Astrocyte (in vitro differentiated cells and primary cell): ENCODE data around the gene TNRC6C. TPM values are rescaled to one million over a fixed set of nuclear protein-coding genes. Genes with fewer than 3 reads are reported as not detected.

Experiments
- DNase-seq: peaks from one replicate; pipeline ENCODE4 v3.0.0-alpha.2; 2010; ENCODE audit warnings: low read depth
- FAIRE-seq: peaks from 2 replicates; lab custom pipeline; 2011; peaks lifted over from hg19 to GRCh38; lab: Jason Lieb, UNC
- H2AFZ ChIP-seq: 2 replicates; pipeline ENCODE4 v1.6.0; 2012; ENCODE audit warnings: low read depth, low read length, inconsistent platforms
- H3K27ac ChIP-seq: 2 replicates; pipeline ENCODE4 v1.5.1; 2011; ENCODE audit warnings: low read depth, low read length, inconsistent platforms
- H3K27me3 ChIP-seq: 2 replicates; pipeline ENCODE4 v1.6.0; 2011; ENCODE audit warnings: low read length, inconsistent platforms; ENCODE audit not compliant: insufficient read depth
- H3K36me3 ChIP-seq: 2 replicates; pipeline ENCODE4 v1.5.1; 2011; ENCODE audit warnings: low read length, inconsistent platforms; ENCODE audit not compliant: insufficient read depth
- H3K4me1 ChIP-seq: 2 replicates; pipeline ENCODE4 v1.5.1; 2011; ENCODE audit warnings: low read length, inconsistent platforms; ENCODE audit not compliant: insufficient read depth
- H3K4me2 ChIP-seq: 2 replicates; pipeline ENCODE4 v1.6.0; 2012; ENCODE audit warnings: low read length, inconsistent platforms
- H3K4me3 ChIP-seq: 2 replicates; pipeline ENCODE4 v1.5.1; 2011; ENCODE audit warnings: low read depth, mild to moderate bottlenecking, low read length, inconsistent platforms; ENCODE audit not compliant: insufficient read depth
- H3K79me2 ChIP-seq: 2 replicates; pipeline ENCODE4 v1.6.0; 2012; ENCODE audit warnings: mild to moderate bottlenecking, low read length, inconsistent platforms; ENCODE audit not compliant: insufficient read depth
- H3K9ac ChIP-seq: 2 replicates; pipeline ENCODE4 v1.6.0; 2012; ENCODE audit warnings: mild to moderate bottlenecking, low read length, inconsistent platforms
- H3K9me3 ChIP-seq: 2 replicates; pipeline ENCODE4 v1.5.1; 2012; ENCODE audit warnings: low read depth, mild to moderate bottlenecking, low read length, inconsistent platforms; ENCODE audit not compliant: insufficient read depth
- H4K20me1 ChIP-seq: 2 replicates; pipeline ENCODE4 v1.6.0; 2012; ENCODE audit warnings: low read length, inconsistent platforms; ENCODE audit not compliant: insufficient read depth
- H3K27ac Mint-ChIP-seq: one replicate; pipeline ENCODE4 v1.8.0; 2021; ENCODE audit warnings: mild to moderate bottlenecking, mixed read lengths; ENCODE audit not compliant: unreplicated experiment
- H3K27me3 Mint-ChIP-seq: one replicate; pipeline ENCODE4 v1.8.0; 2021; ENCODE audit warnings: low read depth, mixed read lengths; ENCODE audit not compliant: unreplicated experiment
- H3K36me3 Mint-ChIP-seq: one replicate; pipeline ENCODE4 v1.8.0; 2021; ENCODE audit warnings: low read depth, mixed read lengths; ENCODE audit not compliant: unreplicated experiment
- H3K4me1 Mint-ChIP-seq: one replicate; pipeline ENCODE4 v1.8.0; 2021; ENCODE audit warnings: low read depth, mixed read lengths; ENCODE audit not compliant: unreplicated experiment
- H3K4me3 Mint-ChIP-seq: one replicate; pipeline ENCODE4 v1.8.0; 2021; ENCODE audit warnings: mild to moderate bottlenecking, moderate library complexity, mixed read lengths; ENCODE audit not compliant: unreplicated experiment
- H3K9me3 Mint-ChIP-seq: one replicate; pipeline ENCODE4 v1.8.0; 2021; ENCODE audit warnings: mild to moderate bottlenecking, mixed read lengths; ENCODE audit not compliant: unreplicated experiment
- CTCF ChIP-seq: IDR thresholded peaks from 2 replicates; pipeline ENCODE4 v1.5.1; 2011; ENCODE audit warnings: low read depth, mild to moderate bottlenecking, inconsistent platforms, low read length, moderate library complexity; ENCODE audit not compliant: insufficient read depth
- EZH2 ChIP-seq: IDR thresholded peaks from 2 replicates; pipeline ENCODE4 v1.6.1; 2012; ENCODE audit warnings: mild to moderate bottlenecking, low read length, inconsistent platforms; ENCODE audit not compliant: insufficient read depth
- total RNA-seq: library from RNA; stranded (reverse); gene quantifications from 2 replicates; pipeline ENCODE4 v1.2.1, GENCODE V29; 2021

The TNRC6C gene
- total RNA-seq, 1 donor from 2014 or later: 7.3 TPM

GRCh38 chr17:78141437-78142118 is 183.1 kb downstream of the TNRC6C start:
- Mint-ChIP-seq H3K27ac (no peak overlapping the region), H3K4me1 (peaks cover 15% of the 10 kb centered on the region), H3K9me3 (no peaks in the 10 kb centered on the region), H3K36me3 (no peaks in the 10 kb centered on the region), H3K4me3 (no peak overlapping the region), H3K27me3 (peaks cover 2% of the 10 kb centered on the region)
- peaks cover 10% of the 10 kb centered on the region for H3K4me1 ChIP-seq
- no peak overlapping the region for H3K4me2 ChIP-seq
- H2AFZ ChIP-seq: no peak overlapping the region
- no peak for DNase-seq
- H3K36me3 ChIP-seq: no peaks in the 10 kb centered on the region
- no peak overlapping the region for H3K4me3 ChIP-seq
- H3K9me3 ChIP-seq: no peaks in the 10 kb centered on the region
- no peaks in the 10 kb centered on the region for H3K79me2 ChIP-seq
- peak overlapping the region; percentile 3 for H3K9ac ChIP-seq
- H4K20me1 ChIP-seq: no peaks in the 10 kb centered on the region
- TF ChIP-seq EZH2: no peak
- TF ChIP-seq CTCF: no peak
- H3K27ac ChIP-seq: no peak overlapping the region
- no peak for FAIRE-seq
- no peaks in the 10 kb centered on the region for H3K27me3 ChIP-seq

- Histone ChIP-seq H3K9ac (no peak overlapping the region), H3K4me2 (no peak overlapping the region), H2AFZ (no peak overlapping the region), H4K20me1 (no peaks in the 10 kb centered on the region), H3K4me3 (no peak overlapping the region), H3K27me3 (no peaks in the 10 kb centered on the region), H3K9me3 (no peaks in the 10 kb centered on the region), H3K27ac (no peak overlapping the region), H3K79me2 (no peaks in the 10 kb centered on the region), H3K4me1 (peaks cover 10% of the 10 kb centered on the region), H3K36me3 (no peaks in the 10 kb centered on the region)
- Mint-ChIP-seq H3K36me3 (no peaks in the 10 kb centered on the region), H3K27me3 (no peaks in the 10 kb centered on the region), H3K4me1 (peaks cover 15% of the 10 kb centered on the region), H3K4me3 (no peak overlapping the region), H3K27ac (no peak overlapping the region), H3K9me3 (no peaks in the 10 kb centered on the region)
- peak; percentile 49 for DNase-seq
- no peak for FAIRE-seq
- TF ChIP-seq EZH2 (no peak), CTCF (no peak)
Measured at GRCh38 chr17:78142119-78142861, 183.8 kb downstream of the TNRC6C start.
